GM12891 (cell line): ENCODE data around the gene PSMG1.

ENCODE experiments used
- POLR2A ChIP-seq: IDR thresholded peaks from 2 replicates; pipeline ENCODE4 v1.6.1; 2011; ENCODE audit warnings: low read depth, low read length, control low read depth
- POLR2AphosphoS5 ChIP-seq: IDR thresholded peaks from 2 replicates; pipeline ENCODE4 v1.6.1; 2011; ENCODE audit warnings: low read depth, low read length, control low read depth

DNA sequence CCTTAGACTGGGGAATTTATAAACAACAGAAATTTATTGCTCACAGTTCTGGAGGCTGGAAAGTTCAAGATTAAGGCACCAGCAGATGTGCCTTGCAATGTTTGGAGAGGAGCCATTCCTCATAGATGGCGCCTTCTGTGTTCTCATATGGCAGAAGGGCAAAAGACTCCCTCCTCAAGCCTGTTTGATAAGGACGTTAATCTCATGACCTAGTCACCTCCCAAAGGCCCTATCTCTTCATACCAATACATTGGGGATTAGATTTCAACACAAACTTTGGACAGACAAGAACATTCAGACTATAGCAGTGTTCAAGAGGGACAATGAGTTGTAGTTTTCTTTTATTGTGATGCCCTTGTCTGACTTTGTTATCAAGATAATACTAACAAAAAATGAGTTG, 34.3 kb downstream of the PSMG1 start:
- TF ChIP-seq POLR2AphosphoS5: no peak
- no peak for TF ChIP-seq POLR2A
